ENCODE measurements around the gene JAK3. TPM values are rescaled to one million over a fixed set of nuclear protein-coding genes. Genes with fewer than 3 reads are reported as not detected.
"Not testable (repeated sequence)": the region's sequence is repeated elsewhere in the genome, so short reads cannot be mapped to it uniquely, and the experiment has no call there.

JAK3 gene
- polyA plus RNA-seq, 4 donors: 2.2 to 4.9 (median 3.6) TPM

GRCh38 chr19:17783721-17784120 is 64.1 kb downstream of the JAK3 start:
- not testable (repeated sequence) for DNase-seq (ENCODE audit: low read depth in 4 of 4, low spot score in 2 of 4)

- no peak for DNase-seq (ENCODE audit: low read depth in 4 of 4, low spot score in 2 of 4)
Observed at GRCh38 chr19:17780781-17781180, 67.0 kb downstream of the JAK3 start.

- no peak for DNase-seq (ENCODE audit: low read depth in 4 of 4, low spot score in 2 of 4)
Observed at GRCh38 chr19:17778968-17779929, 68.5 kb downstream of the JAK3 start.

GRCh38 chr19:17778251-17778967 is 69.4 kb downstream of the JAK3 start:
- DNase-seq (ENCODE audit: low read depth in 4 of 4, low spot score in 2 of 4): no peak

GRCh38 chr19:17777840-17778239 is 69.9 kb downstream of the JAK3 start:
- not testable (repeated sequence) for DNase-seq (ENCODE audit: low read depth in 4 of 4, low spot score in 2 of 4)

- DNase-seq (ENCODE audit: low read depth in 4 of 4, low spot score in 2 of 4): no peak
Observed at GRCh38 chr19:17775991-17776803, 71.6 kb downstream of the JAK3 start.

- DNase-seq (ENCODE audit: low read depth in 4 of 4, low spot score in 2 of 4): no peak
Observed at GRCh38 chr19:17775245-17775927, 72.4 kb downstream of the JAK3 start.

Other genes starting within 250 kb of the JAK3 start
- gene UNC13A, start 159.6 kb downstream of the JAK3 start, polyA plus RNA-seq (ENCODE audit: insufficient read length in 4 of 4): under 1 TPM; 0.16 to 0.38 (median 0.26) TPM
- 10 to 100 TPM; 29.1 to 49.0 (median 40.0) TPM for gene MAP1S, start 128.5 kb downstream of the JAK3 start, polyA plus RNA-seq (ENCODE audit: insufficient read length in 4 of 4)
- gene FCHO1, start 96.5 kb downstream of the JAK3 start, polyA plus RNA-seq (ENCODE audit: insufficient read length in 4 of 4): 1 to 10 TPM; 1.3 to 3.3 (median 2.5) TPM
- 10 to 100 TPM in 2 of 4 donors, 1 to 10 TPM in 2; 5.1 to 12.0 (median 8.0) TPM for gene B3GNT3, start 52.8 kb downstream of the JAK3 start, polyA plus RNA-seq (ENCODE audit: insufficient read length in 4 of 4)
- gene INSL3, start 26.5 kb downstream of the JAK3 start, polyA plus RNA-seq (ENCODE audit: insufficient read length in 4 of 4): under 1 TPM; 0.19 to 0.55 (median 0.38) TPM
- gene RPL18A, start 11.9 kb upstream of the JAK3 start, polyA plus RNA-seq (ENCODE audit: insufficient read length in 4 of 4): 1,000 to 10,000 TPM in 2 of 4 donors, 100 to 1,000 TPM in 2; 867 to 1,395 (median 1,135) TPM
- gene SLC5A5, start 24.0 kb upstream of the JAK3 start, polyA plus RNA-seq (ENCODE audit: insufficient read length in 4 of 4): under 1 TPM in 3 of 4 donors, not detected in 1; 0.04 to 0.14 (median 0.04) TPM
- 100 to 1,000 TPM in 1 of 4 donors, 10 to 100 TPM in 3; 51.9 to 100 (median 78.3) TPM for gene CCDC124, start 85.0 kb upstream of the JAK3 start, polyA plus RNA-seq (ENCODE audit: insufficient read length in 4 of 4)
- gene KCNN1, start 119.1 kb upstream of the JAK3 start, polyA plus RNA-seq (ENCODE audit: insufficient read length in 4 of 4): 1 to 10 TPM; 5.6 to 8.4 (median 7.0) TPM
- 1 to 10 TPM; 4.9 to 6.0 (median 5.3) TPM for gene ARRDC2, start 160.2 kb upstream of the JAK3 start, polyA plus RNA-seq (ENCODE audit: insufficient read length in 4 of 4)
- gene IL12RB1, start 239.0 kb upstream of the JAK3 start, polyA plus RNA-seq (ENCODE audit: insufficient read length in 4 of 4): under 1 TPM; 0.18 to 0.42 (median 0.31) TPM
- 1 to 10 TPM; 3.5 to 9.6 (median 6.3) TPM for gene MAST3, start 249.8 kb upstream of the JAK3 start, polyA plus RNA-seq (ENCODE audit: insufficient read length in 4 of 4)

All from left renal cortex interstitium (tissue), 4 donors.